NT2/D1 (cell line): ENCODE measurements around the gene N4BP2.

Experiments used
- DNase-seq: peaks from one replicate; pipeline ENCODE4 v3.0.0-alpha.2; 2011; ENCODE audit warnings: low read depth, low spot score
- H3K27me3 ChIP-seq: 2 replicates; pipeline ENCODE4 v1.6.0; 2011; ENCODE audit warnings: mild to moderate bottlenecking; ENCODE audit not compliant: insufficient read length, insufficient read depth
- H3K36me3 ChIP-seq: 2 replicates; pipeline ENCODE4 v1.6.1; 2011; ENCODE audit warnings: mild to moderate bottlenecking, low read length, mixed read lengths; ENCODE audit not compliant: insufficient read depth, insufficient read length
- H3K4me1 ChIP-seq: 2 replicates; pipeline ENCODE4 v1.5.1; 2011; ENCODE audit not compliant: insufficient read depth, insufficient read length
- H3K4me3 ChIP-seq: 2 replicates; pipeline ENCODE4 v1.5.1; 2011; ENCODE audit warnings: low read depth; ENCODE audit not compliant: insufficient read length
- H3K9ac ChIP-seq: 2 replicates; pipeline ENCODE4 v1.6.0; 2011; ENCODE audit warnings: low read depth; ENCODE audit not compliant: insufficient read length
- H3K9me3 ChIP-seq: 2 replicates; pipeline ENCODE4 v1.5.1; 2011; ENCODE audit warnings: mild to moderate bottlenecking, low read length; ENCODE audit not compliant: insufficient read depth
- SUZ12 ChIP-seq: IDR thresholded peaks from 2 replicates; pipeline ENCODE4 v1.6.1; 2011; ENCODE audit not compliant: insufficient read length, insufficient read depth; ENCODE audit errors: extremely low read depth
- YY1 ChIP-seq: IDR thresholded peaks from 2 replicates; pipeline ENCODE4 v1.6.1; 2011; ENCODE audit not compliant: insufficient read length, insufficient read depth
- ZNF274 ChIP-seq: IDR thresholded peaks from 2 replicates; pipeline ENCODE4 v1.6.1; 2011; ENCODE audit warnings: mild to moderate bottlenecking, low read depth, low read length

The N4BP2 gene

GRCh38 chr4:40160258-40160657 is 103.6 kb downstream of the N4BP2 start:
- Histone ChIP-seq H3K9me3 (no peaks in the 10 kb centered on the region), H3K4me1 (no peaks in the 10 kb centered on the region), H3K36me3 (no peaks in the 10 kb centered on the region), H3K9ac (no peak overlapping the region), H3K27me3 (no peaks in the 10 kb centered on the region), H3K4me3 (no peak overlapping the region)
- DNase-seq, result no peak
- TF ChIP-seq YY1, result no peak
- no peak for TF ChIP-seq ZNF274
- no peak for TF ChIP-seq SUZ12

- no peaks in the 10 kb centered on the region for H3K4me1 ChIP-seq
- no peak overlapping the region for H3K9ac ChIP-seq
- no peak overlapping the region for H3K4me3 ChIP-seq
- no peaks in the 10 kb centered on the region for H3K36me3 ChIP-seq
- no peak for TF ChIP-seq SUZ12
- TF ChIP-seq YY1, result no peak
- no peak for TF ChIP-seq ZNF274
- H3K27me3 ChIP-seq, result no peaks in the 10 kb centered on the region
- no peaks in the 10 kb centered on the region for H3K9me3 ChIP-seq
- no peak for DNase-seq
These were observed 107.8 kb downstream of the N4BP2 start for GRCh38 chr4:40164459-40164858.

GRCh38 chr4:40165916-40166315 is 109.3 kb downstream of the N4BP2 start:
- Histone ChIP-seq H3K4me1 (no peaks in the 10 kb centered on the region), H3K9me3 (no peaks in the 10 kb centered on the region), H3K4me3 (no peak overlapping the region), H3K36me3 (no peaks in the 10 kb centered on the region), H3K9ac (no peak overlapping the region), H3K27me3 (no peaks in the 10 kb centered on the region)
- DNase-seq, result no peak
- TF ChIP-seq YY1 (no peak), SUZ12 (no peak), ZNF274 (no peak)

GRCh38 chr4:40168070-40168469 is 111.4 kb downstream of the N4BP2 start:
- Histone ChIP-seq H3K4me1 (no peaks in the 10 kb centered on the region), H3K9ac (no peak overlapping the region), H3K9me3 (no peaks in the 10 kb centered on the region), H3K4me3 (no peak overlapping the region), H3K36me3 (no peaks in the 10 kb centered on the region), H3K27me3 (no peaks in the 10 kb centered on the region)
- no peak for DNase-seq
- no peak for TF ChIP-seq YY1
- TF ChIP-seq ZNF274, result no peak
- TF ChIP-seq SUZ12, result no peak

- no peak for TF ChIP-seq SUZ12
- H3K4me1 ChIP-seq, result no peaks in the 10 kb centered on the region
These were observed 113.9 kb downstream of the N4BP2 start for GRCh38 chr4:40170588-40170987.

GRCh38 chr4:40173470-40173875 is 116.8 kb downstream of the N4BP2 start:
- Histone ChIP-seq H3K4me3 (no peak overlapping the region), H3K9me3 (no peaks in the 10 kb centered on the region), H3K27me3 (no peaks in the 10 kb centered on the region), H3K9ac (no peak overlapping the region), H3K36me3 (no peaks in the 10 kb centered on the region), H3K4me1 (no peaks in the 10 kb centered on the region)
- TF ChIP-seq SUZ12, result no peak
- no peak for TF ChIP-seq ZNF274
- TF ChIP-seq YY1, result no peak
- no peak for DNase-seq

More at GRCh38 chr4:40170588-40170987, 113.9 kb downstream of the N4BP2 start:
- Histone ChIP-seq H3K36me3 (no peaks in the 10 kb centered on the region), H3K9me3 (no peaks in the 10 kb centered on the region), H3K9ac (no peak overlapping the region), H3K4me3 (no peak overlapping the region), H3K27me3 (no peaks in the 10 kb centered on the region)
- DNase-seq, result no peak

- H3K9me3 ChIP-seq, result no peaks in the 10 kb centered on the region
- no peaks in the 10 kb centered on the region for H3K4me1 ChIP-seq
- TF ChIP-seq SUZ12, result no peak
- no peak overlapping the region for H3K9ac ChIP-seq
- H3K4me3 ChIP-seq, result no peak overlapping the region
- DNase-seq, result no peak
- H3K27me3 ChIP-seq, result no peaks in the 10 kb centered on the region
- H3K36me3 ChIP-seq, result no peaks in the 10 kb centered on the region
These were observed 120.0 kb downstream of the N4BP2 start for GRCh38 chr4:40176602-40177001.

- DNase-seq, result no peak
- Histone ChIP-seq H3K9me3 (no peaks in the 10 kb centered on the region), H3K36me3 (no peaks in the 10 kb centered on the region), H3K27me3 (no peaks in the 10 kb centered on the region), H3K9ac (no peak overlapping the region), H3K4me1 (no peaks in the 10 kb centered on the region), H3K4me3 (no peak overlapping the region)
- TF ChIP-seq YY1, result no peak
- no peak for TF ChIP-seq SUZ12
- TF ChIP-seq ZNF274, result no peak
These were observed 120.9 kb downstream of the N4BP2 start for GRCh38 chr4:40177591-40177990.
